Measurements from ENCODE around the gene PEX16. TPM values are rescaled to one million over a fixed set of nuclear protein-coding genes. Genes with fewer than 3 reads are reported as not detected.

The PEX16 gene
- total and polyA plus RNA-seq, 2 of the 13 experiments (the other 11 are each of a cell fraction or from before 2014, with no cell fraction given): 12.5 to 21.8 TPM

GRCh38 chr11:45922425-45923082 lies 4.9 kb upstream of the PEX16 start, which contains the start of gene LARGE2 (continued):
- no peak for TF ChIP-seq ZBTB40 (IDR thresholded peaks at IDR 0.05)
- no peak; the same call in 1 of the 2 replicates for TF ChIP-seq ZBTB40 (CRISPR knock-in tag; IDR thresholded peaks at IDR 0.05)
- TF ChIP-seq ZSCAN9 (CRISPR knock-in tag; IDR thresholded peaks at IDR 0.05; ENCODE audit: borderline replicate concordance): no peak
- no peak for TF ChIP-seq ZNF329 (CRISPR knock-in tag; IDR thresholded peaks at IDR 0.05; ENCODE audit: low read depth)
- TF ChIP-seq HNF4G (IDR thresholded peaks at IDR 0.05; ENCODE audit: borderline replicate concordance, low read depth, low read length): no peak
- TF ChIP-seq HNF4G (CRISPR knock-in tag; IDR thresholded peaks at IDR 0.05; ENCODE audit: borderline replicate concordance, low read depth): no peak
- no peak for TF ChIP-seq ZNF83 (CRISPR knock-in tag; IDR thresholded peaks at IDR 0.05; ENCODE audit: borderline replicate concordance)
- no peak for TF ChIP-seq ZC3H4 (CRISPR knock-in tag; IDR thresholded peaks at IDR 0.05; ENCODE audit: borderline replicate concordance)
- TF ChIP-seq NFE2L2 (IDR thresholded peaks at IDR 0.05; ENCODE audit: low read length): no peak
- peak; percentile 52; the same call in 1 of the 2 replicates for TF ChIP-seq ZFP82 (CRISPR knock-in tag; IDR thresholded peaks at IDR 0.05; ENCODE audit: borderline replicate concordance)
- TF ChIP-seq ZFX (CRISPR knock-in tag; IDR thresholded peaks at IDR 0.05; ENCODE audit: low read depth): peak; percentile 39; the same call in 1 of the 2 replicates
- no peak for TF ChIP-seq ZNF619 (CRISPR knock-in tag; IDR thresholded peaks at IDR 0.05)
- no peak for TF ChIP-seq ZNF589 (CRISPR knock-in tag; conservative IDR thresholded peaks at IDR 0.05)
- TF ChIP-seq MYPOP (CRISPR knock-in tag; IDR thresholded peaks at IDR 0.05): no peak
- no peak for TF ChIP-seq PBX3 (CRISPR knock-in tag; IDR thresholded peaks at IDR 0.05; ENCODE audit: borderline replicate concordance)
- 0 out of 2 replicates have a peak, but pooled peaks have one; percentile 6 for TF ChIP-seq IKZF5 (CRISPR knock-in tag; IDR thresholded peaks at IDR 0.05)
- TF ChIP-seq GTF3A (CRISPR knock-in tag; conservative IDR thresholded peaks at IDR 0.05): 0 out of 2 replicates have a peak, but pooled peaks have one; percentile 3
